Endothelial cell of umbilical vein (primary cell): ENCODE measurements around the gene ANKUB1. TPM values are rescaled to one million over a fixed set of nuclear protein-coding genes. Genes with fewer than 3 reads are reported as not detected.
"Not testable (repeated sequence)": the region's sequence is repeated elsewhere in the genome, so short reads cannot be mapped to it uniquely, and the experiment has no call there.

Experiments used
- BruUV-seq: library from RNA; stranded (reverse); fragments of 400-500 nt; replicated peaks from 2 replicates; lab custom pipeline; 2021; lab: Mats Ljungman, UMichigan
- CTCF ChIA-PET: fragments of 300-600, 350-600 bp; sonication (Branson Sonifier 250); formaldehyde crosslinking; loops from one replicate; lab custom pipeline; 2021; ENCODE audit warnings: antibody characterized with exemption, inconsistent platforms; lab: Charles Lee
- POLR2A ChIA-PET: fragments of 300-600, 350-600 bp; sonication (Branson Sonifier 250); formaldehyde crosslinking; loops from one replicate; lab custom pipeline; 2021; ENCODE audit warnings: antibody characterized with exemption, inconsistent platforms; lab: Charles Lee
- DNase-seq: peaks from one replicate; pipeline ENCODE4 v3.0.0-alpha.2; 2011; ENCODE audit warnings: low read depth, low spot score
- FAIRE-seq: peaks from 2 replicates; lab custom pipeline; 2011; peaks lifted over from hg19 to GRCh38; lab: Jason Lieb, UNC
- H2AFZ ChIP-seq: 2 replicates; pipeline ENCODE4 v1.6.0; 2012; ENCODE audit warnings: low read depth, low read length, control low read depth, inconsistent platforms
- H3K27ac ChIP-seq: 2 replicates; pipeline ENCODE4 v1.5.1; 2011; ENCODE audit warnings: low read depth, mild to moderate bottlenecking, control low read depth, low read length, moderate library complexity; ENCODE audit not compliant: insufficient read depth
- H3K27me3 ChIP-seq, 2 experiments: 2 replicates each; pipeline versions ENCODE4 v1.6.0 to v1.6.1; 2011; ENCODE audit warnings: low read length in 2 of 2, mixed read lengths in 1 of 2; ENCODE audit not compliant: control insufficient read depth in 2 of 2, insufficient read depth in 2 of 2
- H3K36me3 ChIP-seq, 2 experiments: 2 replicates in 1 of 2; 3 replicates in 1 of 2; pipeline ENCODE4 v1.5.1; 2011; ENCODE audit warnings: low read length in 2 of 2, mild to moderate bottlenecking in 1 of 2, moderate library complexity in 1 of 2; ENCODE audit not compliant: control insufficient read depth in 2 of 2, insufficient read depth in 2 of 2; ENCODE audit errors: extremely low read depth in 1 of 2
- H3K4me1 ChIP-seq: 3 replicates; pipeline ENCODE4 v1.5.1; 2011; ENCODE audit warnings: mild to moderate bottlenecking, low read length; ENCODE audit not compliant: control insufficient read depth, insufficient read depth; ENCODE audit errors: extremely low read depth
- H3K4me2 ChIP-seq: 2 replicates; pipeline ENCODE4 v1.6.1; 2011; ENCODE audit warnings: low read length, control low read depth, mixed read lengths; ENCODE audit not compliant: insufficient read depth
- H3K4me3 ChIP-seq, 3 experiments: fragments of 200-600 bp in 1 of 3; sonication (generic), shearing (Covaris generic) in 1 of 3; replicated peaks in 1 of 3; 2 replicates each; pipeline ENCODE4 v1.5.1; 2011 to 2016; ENCODE audit warnings: control low read depth in 3 of 3, low read length in 3 of 3, mild to moderate bottlenecking in 2 of 3, inconsistent platforms in 1 of 3, low read depth in 1 of 3, moderate library complexity in 1 of 3; ENCODE audit not compliant: insufficient read depth in 1 of 3
- H3K79me2 ChIP-seq: 2 replicates; pipeline ENCODE4 v1.6.0; 2012; ENCODE audit warnings: low read length, inconsistent platforms; ENCODE audit not compliant: control insufficient read depth, insufficient read depth
- H3K9ac ChIP-seq: replicated peaks from 2 replicates; pipeline ENCODE3; 2011; ENCODE audit warnings: low read length, control low read depth; ENCODE audit not compliant: insufficient read depth; ENCODE audit errors: extremely low read depth
- H3K9me1 ChIP-seq: replicated peaks from 3 replicates; pipeline ENCODE4 v1.6.0; 2011; ENCODE audit warnings: mild to moderate bottlenecking, low read length; ENCODE audit not compliant: control insufficient read depth, insufficient read depth; ENCODE audit errors: extremely low read depth
- H3K9me3 ChIP-seq: replicated peaks from 2 replicates; pipeline ENCODE4 v1.5.1; 2012; ENCODE audit warnings: low read length, inconsistent platforms; ENCODE audit not compliant: control insufficient read depth, insufficient read depth
- H4K20me1 ChIP-seq: replicated peaks from 2 replicates; pipeline ENCODE3; 2011; ENCODE audit warnings: mild to moderate bottlenecking, low read length; ENCODE audit not compliant: control insufficient read depth, insufficient read depth; ENCODE audit errors: extremely low read depth
- CTCF ChIP-seq, 2 donors: IDR thresholded peaks; 1 replicate in 1 of 2; 2 replicates in 1 of 2; pipeline ENCODE4 v1.5.1; 2011; ENCODE audit warnings: low read length in 2 of 2, mild to moderate bottlenecking in 2 of 2, moderate library complexity in 2 of 2, control low read depth in 1 of 2, inconsistent platforms in 1 of 2, low read depth in 1 of 2; ENCODE audit not compliant: insufficient read depth in 1 of 2; ENCODE audit errors: extremely low read depth in 1 of 2
- EZH2 ChIP-seq: IDR thresholded peaks from 2 replicates; pipeline ENCODE4 v1.6.1; 2012; ENCODE audit warnings: borderline replicate concordance, low read depth, mild to moderate bottlenecking, moderate library complexity, low read length, inconsistent platforms; ENCODE audit not compliant: severe bottlenecking
- FOS ChIP-seq: IDR thresholded peaks from 2 replicates; pipeline ENCODE4 v1.6.1; 2011; ENCODE audit warnings: mild to moderate bottlenecking, low read length, moderate library complexity, borderline replicate concordance; ENCODE audit not compliant: insufficient read depth
- GATA2 ChIP-seq: IDR thresholded peaks from 2 replicates; pipeline ENCODE4 v1.7.0; 2011; ENCODE audit warnings: low read depth, mild to moderate bottlenecking, moderate library complexity, mixed read lengths, low read length; ENCODE audit not compliant: insufficient read length, insufficient read depth
- JUN ChIP-seq: IDR thresholded peaks from 2 replicates; pipeline ENCODE4 v1.6.1; 2011; ENCODE audit warnings: borderline replicate concordance, low read depth; ENCODE audit not compliant: insufficient read length, insufficient read depth
- MAX ChIP-seq: IDR thresholded peaks from 2 replicates; pipeline ENCODE4 v1.6.1; 2011; ENCODE audit not compliant: insufficient read depth, insufficient read length
- MYC ChIP-seq: IDR thresholded peaks from one replicate; pipeline ENCODE4 v1.6.1; 2011; ENCODE audit warnings: mild to moderate bottlenecking, low read depth, low read length
- POLR2A ChIP-seq: IDR thresholded peaks from 2 replicates; pipeline ENCODE4 v1.6.1; 2012; ENCODE audit warnings: low read depth, mild to moderate bottlenecking, control low read depth, low read length
- POLR2AphosphoS5 ChIP-seq: IDR thresholded peaks from 2 replicates; pipeline ENCODE4 v1.6.1; 2012; ENCODE audit warnings: low read depth, mild to moderate bottlenecking, control low read depth, low read length, moderate library complexity; ENCODE audit not compliant: insufficient read depth
- dilution Hi-C: fragments of 300-500 bp; cut with MboI; formaldehyde crosslinking; loops from one replicate; pipeline ENCODE4 v1.15.0; 2019; ENCODE audit warnings: low sequenced_read_pairs; ENCODE audit not compliant: extremely low pct_ligation_motif_present
- intact Hi-C: fragments of 100-400 bp; cut with micrococcal nuclease; formaldehyde crosslinking; loops from one replicate; pipeline ENCODE4 v1.10.0; 2022
- polyA plus RNA-seq, 4 experiments: library from polyadenylated mRNA; depleted of rRNA in 3 of 4; stranded (reverse) in 3 of 4; unstranded in 1 of 4; fragments of >200 nt; gene quantifications; 2 replicates each; pipeline versions ENCODE4 v1.2.1 to v1.2.3, GENCODE V29; 2011 to 2012; ENCODE audit warnings: missing spikeins in 1 of 4
- total RNA-seq: library from RNA; stranded (reverse); gene quantifications from 2 replicates; pipeline ENCODE4 v1.2.3, GENCODE V29; 2021

ANKUB1 gene
- total and polyA plus RNA-seq, 2 donors (not counting 3 experiments of a cell fraction or from before 2014, with no cell fraction given), result not detected

GRCh38 chr3:149830902-149831301 is 38.5 kb upstream of the ANKUB1 start:
- ChIA-PET POLR2A (no interaction called here), CTCF (interaction anchor here (1.1 kb wide), 1 partner anchor 49 kb away, joined by 4 read pairs; no protein-coding TSS in a partner anchor)
- Histone ChIP-seq H3K4me2 (no peak overlapping the region), H3K27ac (no peak overlapping the region), H2AFZ (no peak overlapping the region), H3K4me1 (no peaks in the 10 kb centered on the region), H4K20me1 (no peaks in the 10 kb centered on the region), H3K4me3 (no peak overlapping the region), H3K9me1 (no peaks in the 10 kb centered on the region), H3K9me3 (no peaks in the 10 kb centered on the region), H3K9ac (no peak overlapping the region), H3K27me3 (no peaks in the 10 kb centered on the region), H3K79me2 (peaks cover 12% of the 10 kb centered on the region), H3K36me3 (no peaks in the 10 kb centered on the region)
- no TSS peak for BruUV-seq
- TF ChIP-seq MYC (no peak), POLR2AphosphoS5 (no peak), MAX (no peak), EZH2 (no peak), POLR2A (no peak), FOS (no peak), JUN (no peak), GATA2 (no peak), CTCF (IDR thresholded peaks at IDR 0.05; ENCODE audit: extremely low read depth in 1 of 2, insufficient read depth in 1 of 2, low read depth in 1 of 2, low read length in 2 of 2) (no peak)
- DNase-seq, result no peak
- intact Hi-C loops, result no loop called here
- dilution Hi-C loops, result no loop called here
- FAIRE-seq, result no peak

- H3K79me2 ChIP-seq, result peaks cover 17% of the 10 kb centered on the region
- DNase-seq, POLR2A ChIA-PET, intact Hi-C loops, CTCF ChIA-PET, H3K27ac ChIP-seq, H3K4me3 ChIP-seq, H3K4me2 ChIP-seq, H3K27me3 ChIP-seq, dilution Hi-C loops, H3K9me1 ChIP-seq, H3K4me1 ChIP-seq, H4K20me1 ChIP-seq, H3K36me3 ChIP-seq, FAIRE-seq, BruUV-seq, H3K9ac ChIP-seq, H3K9me3 ChIP-seq, H2AFZ ChIP-seq: not testable (repeated sequence)
Measured at GRCh38 chr3:149829631-149830030, 37.3 kb upstream of the ANKUB1 start.
